ENCODE measurements around the gene CNTLN.
A peak's percentile ranks its signal among the peaks of the same experiment; 100 is the strongest.

CNTLN gene, protein sequence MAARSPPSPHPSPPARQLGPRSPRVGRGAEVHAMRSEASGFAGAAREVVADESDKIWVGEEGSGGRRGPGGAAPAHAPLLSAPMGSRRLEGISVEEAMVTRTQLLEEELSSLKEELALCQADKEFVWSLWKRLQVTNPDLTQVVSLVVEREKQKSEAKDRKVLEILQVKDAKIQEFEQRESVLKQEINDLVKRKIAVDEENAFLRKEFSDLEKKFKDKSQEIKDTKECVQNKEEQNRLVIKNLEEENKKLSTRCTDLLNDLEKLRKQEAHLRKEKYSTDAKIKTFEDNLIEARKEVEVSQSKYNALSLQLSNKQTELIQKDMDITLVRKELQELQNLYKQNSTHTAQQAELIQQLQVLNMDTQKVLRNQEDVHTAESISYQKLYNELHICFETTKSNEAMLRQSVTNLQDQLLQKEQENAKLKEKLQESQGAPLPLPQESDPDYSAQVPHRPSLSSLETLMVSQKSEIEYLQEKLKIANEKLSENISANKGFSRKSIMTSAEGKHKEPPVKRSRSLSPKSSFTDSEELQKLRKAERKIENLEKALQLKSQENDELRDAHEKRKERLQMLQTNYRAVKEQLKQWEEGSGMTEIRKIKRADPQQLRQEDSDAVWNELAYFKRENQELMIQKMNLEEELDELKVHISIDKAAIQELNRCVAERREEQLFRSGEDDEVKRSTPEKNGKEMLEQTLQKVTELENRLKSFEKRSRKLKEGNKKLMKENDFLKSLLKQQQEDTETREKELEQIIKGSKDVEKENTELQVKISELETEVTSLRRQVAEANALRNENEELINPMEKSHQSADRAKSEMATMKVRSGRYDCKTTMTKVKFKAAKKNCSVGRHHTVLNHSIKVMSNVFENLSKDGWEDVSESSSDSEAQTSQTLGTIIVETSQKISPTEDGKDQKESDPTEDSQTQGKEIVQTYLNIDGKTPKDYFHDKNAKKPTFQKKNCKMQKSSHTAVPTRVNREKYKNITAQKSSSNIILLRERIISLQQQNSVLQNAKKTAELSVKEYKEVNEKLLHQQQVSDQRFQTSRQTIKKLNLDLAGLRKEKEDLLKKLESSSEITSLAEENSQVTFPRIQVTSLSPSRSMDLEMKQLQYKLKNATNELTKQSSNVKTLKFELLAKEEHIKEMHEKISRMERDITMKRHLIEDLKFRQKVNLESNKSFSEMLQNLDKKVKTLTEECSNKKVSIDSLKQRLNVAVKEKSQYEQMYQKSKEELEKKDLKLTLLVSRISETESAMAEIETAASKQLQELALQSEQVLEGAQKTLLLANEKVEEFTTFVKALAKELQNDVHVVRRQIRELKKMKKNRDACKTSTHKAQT (N-terminal part only)

DNA sequence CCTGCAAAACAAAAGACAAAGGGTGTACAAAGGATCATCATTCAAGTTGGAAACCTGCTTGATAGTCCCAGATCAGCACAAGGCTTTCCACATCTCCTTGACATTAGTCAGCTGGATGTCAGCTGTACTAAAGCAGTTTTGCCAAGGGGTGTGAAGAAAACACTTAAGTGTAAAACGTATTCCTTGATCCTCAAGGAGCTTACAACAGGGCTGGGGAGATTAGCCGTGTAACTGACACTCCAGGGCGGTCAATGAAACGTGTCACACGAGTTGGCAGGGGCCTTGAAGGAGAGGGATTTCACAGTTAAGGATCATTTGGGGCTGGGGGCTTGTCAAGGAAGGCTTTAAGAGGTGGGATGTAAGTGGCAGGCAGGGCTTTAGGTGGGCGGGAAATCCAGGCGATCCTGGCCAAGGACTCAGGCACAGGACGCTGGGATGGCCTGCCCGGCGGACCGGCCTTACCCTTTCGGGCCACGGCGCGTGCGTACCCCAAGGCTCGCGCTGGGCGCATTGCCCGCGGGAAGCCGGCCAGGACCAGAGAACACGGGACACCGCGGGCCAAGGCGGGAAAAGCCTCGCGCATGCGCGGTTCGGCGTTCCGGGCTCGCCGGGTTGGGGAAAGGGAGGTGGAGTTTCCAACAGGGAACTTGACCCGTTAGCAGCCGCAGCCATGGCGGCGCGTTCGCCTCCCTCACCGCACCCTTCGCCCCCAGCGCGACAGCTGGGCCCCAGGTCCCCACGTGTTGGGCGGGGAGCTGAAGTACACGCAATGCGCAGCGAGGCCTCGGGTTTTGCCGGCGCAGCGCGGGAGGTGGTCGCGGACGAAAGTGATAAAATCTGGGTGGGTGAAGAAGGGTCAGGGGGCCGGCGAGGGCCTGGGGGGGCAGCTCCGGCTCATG lies at the start of gene CNTLN:
Gene CNTLN (plus strand): TSS at position 645 of the 899 bp plus-strand sequence. CDS start 26 bp downstream, at position 671.
- DNase-seq (ENCODE audit: low read depth in 2 of 2) = peak; percentile 78 to 83

DNA sequence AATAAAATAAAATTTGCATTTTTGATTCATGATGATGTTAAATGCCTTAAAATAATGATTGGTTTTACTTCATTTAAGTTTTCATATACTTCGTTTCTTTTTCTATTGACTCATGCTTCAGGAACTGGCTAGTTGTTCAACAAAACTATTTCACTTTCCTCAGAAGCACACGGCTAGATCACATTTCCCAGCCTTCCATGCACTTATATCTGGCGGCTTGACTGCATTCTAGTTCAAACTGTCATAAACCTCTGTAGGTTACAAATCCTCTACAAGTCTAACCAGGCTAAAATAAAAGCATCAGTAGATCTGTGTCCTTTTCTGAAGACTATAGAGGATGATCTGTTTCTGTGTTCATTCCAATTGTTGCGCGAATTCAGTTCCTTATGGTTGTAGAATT lies 46.3 kb upstream of the CNTLN start:
- no peak for DNase-seq (ENCODE audit: low read depth in 2 of 2)

DNA sequence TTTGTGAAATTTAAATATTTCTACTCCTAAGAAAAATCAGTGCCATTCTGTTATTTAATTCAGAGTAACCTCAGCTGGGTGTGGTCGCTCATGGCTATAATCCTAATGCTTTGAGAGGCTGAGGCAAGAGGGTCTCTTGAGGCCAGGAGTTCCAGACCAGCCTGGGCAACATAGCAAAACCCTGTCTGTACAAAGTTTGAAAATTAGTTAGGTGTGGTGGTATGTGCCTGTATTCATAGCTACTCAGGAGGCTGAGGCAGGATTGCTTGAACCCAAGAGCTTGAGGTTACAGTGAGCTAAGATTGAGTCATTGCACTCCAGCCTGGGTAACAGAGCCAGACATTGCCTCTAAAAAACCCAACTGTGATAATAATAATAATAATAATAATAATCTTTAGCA lies 44.8 kb upstream of the CNTLN start:
- no peak for DNase-seq (ENCODE audit: low read depth in 2 of 2)

DNA sequence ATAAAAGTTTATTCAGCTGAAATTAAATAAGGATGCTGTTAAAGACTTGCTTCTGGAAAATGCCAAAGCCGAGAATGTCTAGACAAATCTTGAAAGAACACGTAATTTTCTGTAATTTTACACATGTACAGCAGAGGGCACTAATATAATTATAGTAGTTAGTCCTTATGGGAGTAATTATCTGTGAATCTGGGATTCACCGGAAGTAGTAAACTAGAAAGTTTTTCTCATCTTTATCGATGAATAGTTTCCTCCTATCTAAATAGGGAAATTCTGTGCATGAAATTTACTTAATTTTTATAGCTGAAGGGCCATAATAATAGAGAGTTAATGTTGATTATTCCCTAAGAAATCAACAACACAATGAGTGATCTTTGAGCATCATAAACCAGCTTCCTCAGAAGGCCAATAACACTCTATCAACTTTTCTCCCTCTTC lies 18.4 kb upstream of the CNTLN start:
- DNase-seq (ENCODE audit: low read depth in 2 of 2) = no peak

DNA sequence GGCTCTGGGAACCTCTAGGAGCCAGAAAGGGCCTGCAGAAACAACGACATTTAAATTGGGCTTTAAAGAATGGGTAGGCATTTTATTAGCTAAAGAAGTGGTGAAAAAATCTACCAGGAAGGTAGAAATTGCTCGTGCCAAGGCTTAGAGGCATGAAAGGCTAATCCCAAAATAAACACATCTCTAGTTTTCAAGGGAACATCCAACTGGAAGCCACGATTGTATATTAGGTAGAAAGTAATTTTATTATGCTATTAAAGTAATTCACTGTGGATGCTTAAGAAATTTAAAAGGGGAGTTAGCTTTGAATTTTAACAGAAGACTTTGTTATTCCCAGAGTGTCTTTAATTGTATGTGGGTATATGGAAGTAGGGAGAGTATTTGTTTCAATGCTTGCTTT lies 17.5 kb upstream of the CNTLN start:
- DNase-seq (ENCODE audit: low read depth in 2 of 2) = no peak

DNA sequence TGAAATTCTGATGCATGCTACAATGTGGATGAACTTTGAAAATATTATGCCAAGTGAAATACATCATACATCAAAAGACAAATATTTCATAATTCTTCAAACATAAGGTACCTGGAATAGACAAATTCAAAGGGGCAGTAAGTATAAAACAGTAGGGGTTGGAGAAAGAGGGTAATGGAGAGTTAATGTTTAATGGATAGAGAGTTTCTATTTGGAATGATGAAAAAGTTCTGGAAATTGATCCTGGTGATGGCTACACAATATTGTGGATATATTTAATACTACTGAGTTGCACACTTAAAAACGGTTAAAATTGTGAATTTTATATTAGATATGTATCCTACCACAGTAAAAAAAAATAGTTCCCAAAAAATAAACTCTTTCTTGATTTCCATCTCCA lies 14.6 kb upstream of the CNTLN start:
- DNase-seq (ENCODE audit: low read depth in 2 of 2) = no peak

DNA sequence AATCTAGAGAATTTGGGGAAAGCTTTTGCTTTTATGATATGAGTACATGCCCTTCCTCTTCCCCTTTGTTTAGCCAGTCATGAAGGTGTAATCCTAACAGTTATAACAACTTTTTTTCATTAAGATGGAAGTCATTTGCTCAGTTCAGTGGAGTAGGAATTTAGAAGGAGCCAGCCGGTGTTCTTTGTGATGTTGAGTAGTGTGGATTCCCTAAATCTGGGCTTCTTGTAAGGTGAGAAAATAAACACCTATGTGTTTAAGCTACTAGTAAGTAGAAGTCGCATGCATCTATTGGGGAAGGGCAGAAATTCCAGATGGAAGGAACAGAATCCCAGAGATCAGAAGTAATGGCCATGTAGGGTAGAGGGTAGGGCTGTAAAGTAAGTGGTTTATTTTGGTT lies 13.6 kb upstream of the CNTLN start:
- no peak for DNase-seq (ENCODE audit: low read depth in 2 of 2)

DNA sequence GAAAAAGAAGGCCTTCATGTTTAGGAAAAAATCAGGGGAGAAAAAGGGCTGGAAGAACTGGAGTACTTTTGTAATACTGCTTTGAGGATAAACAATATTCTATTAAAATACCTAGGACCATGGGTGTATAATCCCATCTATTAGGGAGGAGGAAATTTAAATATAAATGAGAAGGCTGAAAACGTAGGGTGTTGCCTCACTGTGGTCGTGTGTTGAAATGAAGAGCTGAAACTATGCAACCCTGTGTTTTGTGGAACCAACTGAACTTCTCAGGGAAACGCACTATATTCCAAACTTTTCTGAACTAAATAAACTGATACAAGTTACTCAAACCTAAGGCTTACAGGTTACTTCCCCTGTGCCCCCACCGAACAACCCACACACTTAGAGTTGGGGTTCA lies 4.5 kb upstream of the CNTLN start:
- DNase-seq (ENCODE audit: low read depth in 2 of 2) = no peak

DNA sequence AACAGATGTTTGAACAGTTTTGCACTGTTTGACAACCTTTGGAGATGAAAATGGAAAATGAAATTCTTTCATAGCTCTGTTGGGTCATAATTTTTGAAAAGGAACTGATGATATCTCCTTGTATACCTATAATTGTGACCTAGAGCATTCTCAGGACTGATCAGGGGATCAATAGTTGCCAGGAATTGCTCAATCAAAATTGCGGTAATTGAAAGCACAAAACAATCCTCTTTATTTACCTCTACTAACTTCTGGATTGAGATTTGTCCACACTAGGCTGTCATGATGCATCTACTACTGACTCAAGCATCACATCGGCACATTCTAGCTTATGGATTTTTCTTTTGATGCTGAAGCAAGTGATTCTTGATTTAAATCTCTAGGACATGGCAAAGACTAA lies 4.1 kb upstream of the CNTLN start:
- no peak for DNase-seq (ENCODE audit: low read depth in 2 of 2)

DNA sequence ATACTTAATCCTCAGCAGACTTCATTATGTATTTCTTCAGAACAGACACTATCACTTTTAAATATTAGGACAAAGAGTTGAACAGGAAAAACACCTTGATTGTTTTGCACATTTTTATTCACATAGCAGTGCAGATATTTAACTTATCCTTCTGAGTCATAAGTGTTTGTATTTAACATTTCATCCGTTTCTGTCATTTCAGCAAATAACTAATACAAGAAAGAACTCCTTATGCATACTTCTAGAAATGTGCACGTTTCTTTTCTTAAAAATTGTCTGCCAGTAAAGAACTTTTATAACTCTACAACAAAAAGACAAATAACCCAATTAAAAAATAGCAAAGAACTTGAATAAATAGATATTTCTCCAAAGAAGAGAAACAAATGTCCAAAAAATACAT lies 3.3 kb upstream of the CNTLN start:
- DNase-seq (ENCODE audit: low read depth in 2 of 2) = no peak

DNA sequence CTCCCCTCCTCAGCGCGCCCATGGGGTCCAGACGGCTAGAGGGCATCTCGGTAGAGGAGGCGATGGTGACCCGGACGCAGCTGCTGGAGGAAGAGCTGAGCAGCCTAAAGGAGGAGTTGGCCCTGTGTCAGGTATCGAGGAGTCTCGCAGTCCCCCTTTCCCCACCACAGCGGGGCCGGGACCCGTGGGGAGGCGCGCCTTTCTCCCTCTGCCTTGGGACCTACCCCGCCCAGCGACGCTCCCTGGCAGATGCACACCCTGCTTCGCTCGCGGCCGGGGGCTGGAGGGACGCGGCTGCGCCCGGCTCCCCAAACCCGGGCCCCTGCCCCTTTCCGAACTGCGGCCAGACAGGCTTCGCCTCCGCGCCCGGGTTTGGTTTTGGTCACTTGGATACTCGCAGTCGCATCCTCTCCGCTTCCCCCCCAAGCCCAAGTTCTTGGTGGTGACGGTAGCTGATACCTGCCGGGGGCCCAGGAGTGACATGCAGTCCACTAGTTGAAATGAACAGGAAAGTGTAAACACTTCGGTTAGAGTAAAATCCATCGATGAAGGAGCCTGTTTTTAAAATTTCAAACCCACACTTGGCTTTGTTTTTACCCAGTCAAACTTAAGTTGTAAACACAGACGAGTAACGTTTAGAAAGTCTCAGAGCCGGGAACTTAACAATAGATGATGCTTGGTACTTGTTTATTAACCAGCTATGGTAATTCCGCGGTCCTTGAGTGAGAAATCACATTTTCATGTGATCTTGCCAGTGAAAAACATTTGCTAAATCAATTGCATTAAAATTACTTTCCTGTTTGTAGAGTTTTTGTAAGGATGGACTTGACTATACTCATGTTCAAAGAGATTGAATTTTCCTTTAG lies 688 bp downstream of the CNTLN start:
- DNase-seq (ENCODE audit: low read depth in 2 of 2) = no peak

DNA sequence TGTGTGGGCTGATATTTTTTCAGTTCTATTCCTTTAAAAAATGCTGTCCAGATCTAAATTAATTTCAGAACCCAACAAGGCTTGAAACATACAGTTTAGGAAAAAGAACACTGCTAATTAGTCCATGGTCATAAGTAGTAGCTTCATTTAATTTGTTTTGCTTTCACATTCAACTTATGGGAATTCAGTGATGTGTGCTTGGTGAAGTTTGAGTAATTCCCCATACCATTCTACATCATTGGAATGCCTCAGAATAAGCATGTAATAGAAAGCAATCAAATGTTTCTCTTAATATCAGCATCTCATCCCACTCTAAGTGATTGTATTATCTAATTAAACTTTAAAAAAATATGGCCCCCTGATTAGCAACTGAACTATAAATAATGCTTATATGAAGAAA lies 2.7 kb downstream of the CNTLN start:
- DNase-seq (ENCODE audit: low read depth in 2 of 2) = no peak

DNA sequence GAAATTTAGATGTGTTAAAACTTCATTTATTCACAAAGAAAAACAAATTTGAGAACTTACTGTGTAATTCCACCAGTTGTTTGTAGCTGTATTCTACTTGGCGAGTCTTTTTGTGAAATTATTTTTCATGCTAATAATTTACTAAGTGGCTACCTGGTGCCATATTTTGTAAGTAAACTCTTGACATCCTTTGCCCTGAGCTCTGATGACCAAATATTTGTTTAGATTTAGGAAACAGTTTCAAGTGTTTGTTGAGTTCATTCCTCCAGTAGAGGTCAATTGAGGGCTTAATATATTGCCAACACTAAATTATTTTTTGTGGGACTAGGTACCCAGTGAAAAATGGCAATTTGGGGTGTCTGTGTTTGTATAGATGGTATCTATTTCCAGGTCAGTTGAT lies 3.7 kb downstream of the CNTLN start:
- DNase-seq (ENCODE audit: low read depth in 2 of 2) = no peak

DNA sequence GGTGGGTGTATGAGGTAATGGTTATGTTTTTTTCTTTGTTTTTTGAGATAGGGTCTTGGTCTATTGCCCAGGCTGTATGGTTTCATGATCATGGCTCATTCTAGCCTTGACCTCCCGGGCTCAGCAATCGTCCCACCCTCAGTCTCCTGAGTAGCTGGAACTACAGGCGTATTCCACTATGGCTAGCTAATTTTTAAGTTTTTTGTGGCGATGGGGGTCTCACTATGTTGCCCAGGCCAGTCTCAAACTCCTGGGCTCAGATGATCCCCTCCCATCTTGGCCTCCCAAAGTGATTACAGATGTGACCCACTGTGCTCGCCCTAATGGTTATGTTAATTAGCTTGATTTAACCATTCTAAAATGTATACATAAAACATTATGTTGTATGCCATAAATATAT lies 5.6 kb downstream of the CNTLN start:
- no peak for DNase-seq (ENCODE audit: low read depth in 2 of 2)

DNA sequence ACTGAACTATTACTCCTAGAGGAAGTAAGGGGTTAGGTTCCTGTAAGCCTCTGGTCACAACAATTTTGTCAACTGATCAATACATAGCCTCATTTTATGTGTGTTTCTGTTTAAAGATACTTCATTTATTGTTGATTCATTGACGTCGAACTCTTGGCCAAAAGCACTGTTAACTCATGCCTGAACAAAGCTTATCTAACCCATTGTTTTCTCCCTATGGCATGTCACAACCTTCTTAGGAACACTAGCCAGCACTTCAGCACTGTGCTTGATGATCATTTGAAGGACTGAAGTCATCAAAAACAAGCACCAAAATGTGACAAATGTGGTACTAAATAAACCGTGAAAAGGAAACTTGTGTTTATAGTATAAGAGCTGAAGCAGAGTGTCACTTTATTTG lies 13.5 kb downstream of the CNTLN start:
- DNase-seq (ENCODE audit: low read depth in 2 of 2) = no peak

DNA sequence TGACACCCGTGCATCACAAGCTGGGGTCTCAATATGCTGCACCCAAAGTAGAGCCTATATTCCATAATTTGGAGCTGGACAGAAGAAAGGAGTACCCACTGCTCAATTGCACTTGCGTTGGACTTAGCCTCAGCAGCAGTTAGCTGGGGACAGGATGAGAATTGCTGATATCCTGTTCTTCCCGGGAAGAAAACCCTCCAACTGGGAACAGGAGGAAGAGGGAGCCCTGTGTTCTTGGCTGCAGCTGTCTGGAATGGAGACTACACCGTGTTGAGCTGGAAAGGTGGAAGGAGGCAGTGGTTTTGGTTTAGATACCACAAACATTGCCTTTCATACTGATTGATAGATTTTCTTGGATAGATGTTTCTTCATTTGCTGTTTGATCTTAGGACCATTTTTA lies 24.6 kb downstream of the CNTLN start:
- no peak for DNase-seq (ENCODE audit: low read depth in 2 of 2)

DNA sequence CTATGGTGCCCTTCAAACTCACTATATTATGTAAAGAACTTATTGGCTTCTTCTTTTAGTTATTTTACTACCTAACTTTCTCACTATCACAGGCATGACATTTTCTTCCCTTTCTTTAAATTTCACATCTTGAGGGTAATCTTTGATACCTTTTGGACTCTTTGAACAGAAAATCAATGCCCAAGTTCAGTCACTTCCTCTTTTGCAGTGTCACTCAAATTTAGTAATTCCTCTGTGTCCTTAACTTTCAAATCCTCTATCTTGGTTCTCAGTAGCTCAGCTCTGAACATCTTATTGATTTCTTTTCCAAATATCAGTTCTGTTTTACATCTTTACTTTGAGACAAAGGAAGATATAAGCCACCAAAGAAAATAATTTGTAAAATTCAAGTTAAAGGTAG lies 25.5 kb downstream of the CNTLN start:
- DNase-seq (ENCODE audit: low read depth in 2 of 2) = no peak

DNA sequence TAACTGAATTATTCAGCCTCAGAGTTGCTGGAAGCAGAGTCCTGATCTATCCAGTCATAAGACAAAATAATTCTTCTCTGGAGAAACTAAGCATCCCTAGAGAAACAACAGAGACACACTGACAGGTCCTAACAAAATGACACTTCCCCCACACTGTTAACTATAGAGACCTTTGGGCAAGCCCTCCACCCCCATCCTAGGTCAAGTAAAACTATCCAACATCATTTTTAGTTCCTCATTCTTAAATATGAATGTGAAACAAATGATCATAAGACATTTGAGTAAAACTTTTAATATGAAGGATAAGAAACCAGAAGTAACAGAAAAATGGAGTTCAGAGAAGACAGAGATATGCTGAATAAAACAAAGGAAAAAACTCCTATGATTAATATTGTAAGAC lies 30.9 kb downstream of the CNTLN start:
- no peak for DNase-seq (ENCODE audit: low read depth in 2 of 2)

DNA sequence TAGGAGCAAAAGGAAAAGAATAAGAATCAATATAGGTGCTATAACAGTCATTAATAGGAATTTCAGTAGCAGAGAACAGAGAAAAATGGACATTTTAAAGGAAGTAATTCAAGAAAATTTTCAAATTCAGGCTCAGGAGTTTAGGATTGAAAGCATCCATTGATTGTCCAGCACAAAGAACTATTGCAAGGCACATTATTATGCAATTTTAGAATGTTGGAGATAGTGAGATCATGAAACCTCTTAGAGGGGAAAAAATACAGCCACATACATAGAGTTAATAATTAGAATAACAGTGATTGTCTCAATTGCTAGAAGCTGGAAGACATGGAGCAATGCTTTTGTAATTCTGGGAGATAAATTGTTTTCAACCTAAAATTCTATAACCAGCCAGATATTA lies 31.5 kb downstream of the CNTLN start:
- no peak for DNase-seq (ENCODE audit: low read depth in 2 of 2)
